GM12878 (cell line): ENCODE results near the gene CD209. TPM values are rescaled to one million over a fixed set of nuclear protein-coding genes. Genes with fewer than 3 reads are reported as not detected.

Source experiments
- BRCA1 ChIP-seq: IDR thresholded peaks from 2 replicates; pipeline ENCODE4 v1.6.1; 2011; ENCODE audit warnings: low read depth, low read length, improper control_type of control experiment
- CHD4 ChIP-seq: fragments of 200-600 bp; sonication (generic); IDR thresholded peaks from 2 replicates; pipeline ENCODE4 v1.6.1; 2016; ENCODE audit warnings: mild to moderate bottlenecking
- CREM ChIP-seq: IDR thresholded peaks from 2 replicates; pipeline ENCODE4 v1.6.1; 2014; ENCODE audit warnings: antibody characterized with exemption, low read depth
- CTCF ChIP-seq, 3 experiments: IDR thresholded peaks in 2 of 3; conservative IDR thresholded peaks in 1 of 3; 2 replicates each; pipeline ENCODE4 v1.5.1; 2011; ENCODE audit warnings: low read depth in 3 of 3, low read length in 3 of 3, mild to moderate bottlenecking in 3 of 3, control low read depth in 2 of 3, moderate library complexity in 2 of 3, inconsistent platforms in 1 of 3, mixed read lengths in 1 of 3; ENCODE audit not compliant: control insufficient read depth in 2 of 3, insufficient read depth in 1 of 3; ENCODE audit errors: extremely low read depth in 1 of 3
- EED ChIP-seq: sonication (generic); IDR thresholded peaks from 2 replicates; pipeline ENCODE4 v1.6.1; 2016; ENCODE audit warnings: antibody characterized with exemption, low read depth
- EGR1 ChIP-seq, 2 experiments: IDR thresholded peaks; 1 replicate in 1 of 2; 2 replicates in 1 of 2; pipeline ENCODE4 v1.6.1; 2011 to 2012; ENCODE audit warnings: low read depth in 2 of 2, low read length in 2 of 2, borderline replicate concordance in 1 of 2, mild to moderate bottlenecking in 1 of 2, moderate library complexity in 1 of 2
- ELK1 ChIP-seq: IDR thresholded peaks from 2 replicates; pipeline ENCODE4 v1.6.1; 2012; ENCODE audit warnings: low read depth, low read length, improper control_type of control experiment
- IKZF1 ChIP-seq: fragments of 450-650 bp; conservative IDR thresholded peaks from 2 replicates; pipeline ENCODE4 v1.6.1; 2017; ENCODE audit warnings: antibody characterized with exemption, mild to moderate bottlenecking
- IRF4 ChIP-seq: IDR thresholded peaks from 2 replicates; pipeline ENCODE4 v1.6.1; 2011; ENCODE audit warnings: low read depth, low read length
- JUND ChIP-seq: IDR thresholded peaks from 2 replicates; pipeline ENCODE4 v1.6.1; 2012; ENCODE audit warnings: low read depth, mild to moderate bottlenecking, low read length, improper control_type of control experiment, moderate library complexity
- MAX ChIP-seq: IDR thresholded peaks from 2 replicates; pipeline ENCODE4 v1.6.1; 2012; ENCODE audit warnings: low read depth, low read length, improper control_type of control experiment
- MEF2A ChIP-seq: IDR thresholded peaks from 2 replicates; pipeline ENCODE4 v1.6.1; 2011; ENCODE audit warnings: low read depth, mild to moderate bottlenecking, low read length, moderate library complexity; ENCODE audit not compliant: insufficient read depth
- MYC ChIP-seq: IDR thresholded peaks from 2 replicates; pipeline ENCODE4 v1.6.1; 2011; ENCODE audit warnings: mild to moderate bottlenecking, low read length, moderate library complexity, inconsistent platforms; ENCODE audit not compliant: insufficient read depth, insufficient replicate concordance, insufficient read length, severe bottlenecking
- NR2F1 ChIP-seq: fragments of 450-650 bp; conservative IDR thresholded peaks from 2 replicates; pipeline ENCODE4 v1.6.1; 2017; ENCODE audit warnings: mild to moderate bottlenecking
- PML ChIP-seq: IDR thresholded peaks from 2 replicates; pipeline ENCODE4 v1.6.1; 2012; ENCODE audit warnings: low read length, inconsistent platforms
- RCOR1 ChIP-seq: conservative IDR thresholded peaks from 2 replicates; pipeline ENCODE4 v1.6.1; 2012; ENCODE audit warnings: low read depth, low read length, improper control_type of control experiment
- RELB ChIP-seq: fragments of 450-650 bp; IDR thresholded peaks from 2 replicates; pipeline ENCODE4 v1.6.1; 2017; ENCODE audit warnings: low read depth, mild to moderate bottlenecking, moderate library complexity
- REST ChIP-seq: IDR thresholded peaks from 2 replicates; pipeline ENCODE4 v1.6.1; 2012; ENCODE audit warnings: mild to moderate bottlenecking, low read depth, low read length
- SMAD5 ChIP-seq: IDR thresholded peaks from 2 replicates; pipeline ENCODE4 v1.6.1; 2016; ENCODE audit warnings: antibody characterized with exemption, low read depth
- SMARCA5 ChIP-seq: fragments of 450-650 bp; IDR thresholded peaks from 2 replicates; pipeline ENCODE4 v1.6.1; 2017; ENCODE audit warnings: mild to moderate bottlenecking
- SUPT20H ChIP-seq: IDR thresholded peaks from 2 replicates; pipeline ENCODE4 v1.6.1; 2011; ENCODE audit warnings: low read depth, mild to moderate bottlenecking, low read length, moderate library complexity, borderline replicate concordance; ENCODE audit not compliant: control insufficient read depth
- TBL1XR1 ChIP-seq: IDR thresholded peaks from 2 replicates; pipeline ENCODE4 v1.6.1; 2012; ENCODE audit warnings: low read depth, low read length, improper control_type of control experiment
- ZNF384 ChIP-seq: IDR thresholded peaks from 2 replicates; pipeline ENCODE4 v1.6.1; 2012; ENCODE audit warnings: low read depth, mild to moderate bottlenecking, low read length, improper control_type of control experiment, borderline replicate concordance
- polyA plus RNA-seq, 11 experiments: library from polyadenylated mRNA; depleted of rRNA in 4 of 11; unstranded in 6 of 11; stranded (reverse) in 5 of 11; fragments of >200 nt; fragmentation: Nextera tagmentation in 4 of 11; fragmentation: Illumina TruSeq in 1 of 11; extraction: Ambion mirVana in 4 of 11; extraction: Trizol in 1 of 11; gene quantifications; 1 replicate in 1 of 11; 2 replicates in 10 of 11; pipeline versions ENCODE4 v1.2.1 to v1.2.3, GENCODE V29; 2011 to 2016; ENCODE audit warnings: inconsistent platforms in 2 of 11, missing spikeins in 2 of 11, low read depth in 1 of 11
- total RNA-seq, 4 experiments: library from RNA; depleted of rRNA in 3 of 4; stranded (reverse); fragments of >200 nt in 3 of 4; fragmentation: Illumina TruSeq in 1 of 4; extraction: Trizol in 1 of 4; gene quantifications; 2 replicates each; pipeline versions ENCODE4 v1.2.1 to v1.2.3, GENCODE V29; 2013 to 2021

CD209 gene
- total and polyA plus RNA-seq, 10 of the 15 experiments (the other 5 are each of a cell fraction or from before 2014, with no cell fraction given): 0.04 to 0.21 (median 0.10) TPM; not detected in 3

- no peak for TF ChIP-seq CTCF (IDR thresholded peaks at IDR 0.05 in 2 of 3, conservative IDR thresholded peaks at IDR 0.05 in 1 of 3; ENCODE audit: control insufficient read depth in 2 of 3, extremely low read depth in 1 of 3, insufficient read depth in 1 of 3, low read depth in 3 of 3, low read length in 3 of 3)
- no peak for TF ChIP-seq TBL1XR1
- no peak for TF ChIP-seq ZNF384
- no peak for TF ChIP-seq REST
- TF ChIP-seq RELB: no peak
- TF ChIP-seq SUPT20H: no peak
- no peak for TF ChIP-seq MAX
- TF ChIP-seq MEF2A: no peak
- no peak for TF ChIP-seq CHD4
- no peak for TF ChIP-seq ELK1
- no peak for TF ChIP-seq MYC
- TF ChIP-seq PML: no peak
- peak; percentile 75 for TF ChIP-seq EED
- TF ChIP-seq NR2F1: no peak
- no peak for TF ChIP-seq SMAD5
- TF ChIP-seq EGR1 (IDR thresholded peaks at IDR 0.05; ENCODE audit: borderline replicate concordance in 1 of 2, low read depth in 2 of 2, low read length in 2 of 2): peak in 1 of 2 experiments; percentile 33; a peak in 1 of 3 replicates
- TF ChIP-seq SMARCA5: no peak
- no peak for TF ChIP-seq JUND
- no peak for TF ChIP-seq BRCA1
- no peak for TF ChIP-seq IRF4
- peak; percentile 63 for TF ChIP-seq IKZF1
- no peak for TF ChIP-seq RCOR1
- TF ChIP-seq CREM: no peak
Measured at GRCh38 chr19:7709932-7710460, 37.3 kb downstream of the CD209 start (continued).
